ACC112 (cell line): Measurements from ENCODE around the gene ST8SIA6.

ENCODE experiments used
- H2AFZ ChIP-seq: fragments of 200-600 bp; sonication (generic); one replicate; pipeline ENCODE4 v1.6.0; 2017; ENCODE audit warnings: antibody characterized with exemption, low read length; ENCODE audit not compliant: unreplicated experiment
- H3K27ac ChIP-seq: fragments of 200-600 bp; sonication (generic); 2 replicates; pipeline ENCODE4 v1.5.1; 2014; ENCODE audit warnings: low read depth, mild to moderate bottlenecking, antibody characterized with exemption, low read length, moderate library complexity
- H3K27me3 ChIP-seq: fragments of 200-600 bp; sonication (generic); 2 replicates; pipeline ENCODE4 v1.6.1; 2014; ENCODE audit warnings: mild to moderate bottlenecking, antibody characterized with exemption, low read length, moderate library complexity, mixed read lengths; ENCODE audit not compliant: insufficient read depth
- H3K36me3 ChIP-seq: fragments of 200-600 bp; sonication (generic); 2 replicates; pipeline ENCODE4 v1.6.1; 2016; ENCODE audit warnings: mild to moderate bottlenecking, antibody characterized with exemption, low read length, moderate library complexity, mixed read lengths; ENCODE audit not compliant: insufficient read depth
- H3K4me1 ChIP-seq: fragments of 200-600 bp; sonication (generic); one replicate; pipeline ENCODE4 v1.6.1; 2016; ENCODE audit warnings: low read length, mixed read lengths; ENCODE audit not compliant: insufficient read depth, unreplicated experiment, control insufficient read depth
- H3K4me3 ChIP-seq: fragments of 200-600 bp; sonication (generic); 2 replicates; pipeline ENCODE4 v1.5.1; 2014; ENCODE audit warnings: mild to moderate bottlenecking, low read depth, low read length
- H3K79me2 ChIP-seq: fragments of 200-600 bp; sonication (generic); one replicate; pipeline ENCODE4 v1.6.0; 2016; ENCODE audit warnings: low read length; ENCODE audit not compliant: control insufficient read depth, unreplicated experiment, insufficient read depth

Gene ST8SIA6

DNA sequence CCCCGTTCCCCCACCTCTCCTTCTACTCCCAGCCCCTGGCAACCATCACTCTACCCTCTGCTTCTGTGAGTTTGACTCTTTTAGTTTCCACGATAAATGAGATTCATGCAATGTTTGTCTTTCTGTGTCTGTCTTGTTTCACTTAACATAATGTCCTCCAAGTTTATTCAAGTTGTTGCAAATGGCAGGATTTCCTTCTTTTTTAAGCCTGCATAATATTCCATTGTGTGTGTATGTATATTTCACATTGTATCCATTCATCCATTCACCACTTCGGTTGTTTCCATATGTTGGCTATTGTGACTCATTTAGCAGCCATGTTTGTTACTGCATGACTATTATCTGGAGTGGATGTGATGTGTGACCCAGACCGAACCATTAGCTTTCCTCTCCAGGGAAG, 162.0 kb downstream of the ST8SIA6 start:
- Histone ChIP-seq H3K79me2 (no peaks in the 10 kb centered on the region), H3K27me3 (peaks cover 32% of the 10 kb centered on the region), H2AFZ (no peak overlapping the region), H3K36me3 (no peaks in the 10 kb centered on the region), H3K4me3 (no peak overlapping the region), H3K4me1 (no peaks in the 10 kb centered on the region), H3K27ac (no peak overlapping the region)

GRCh38 chr10:17290226-17290625, 164.2 kb downstream of the ST8SIA6 start:
- Histone ChIP-seq H3K27me3 (peaks cover 47% of the 10 kb centered on the region), H3K36me3 (no peaks in the 10 kb centered on the region), H3K4me3 (no peak overlapping the region), H3K79me2 (no peaks in the 10 kb centered on the region), H2AFZ (no peak overlapping the region), H3K27ac (no peak overlapping the region), H3K4me1 (no peaks in the 10 kb centered on the region)

DNA sequence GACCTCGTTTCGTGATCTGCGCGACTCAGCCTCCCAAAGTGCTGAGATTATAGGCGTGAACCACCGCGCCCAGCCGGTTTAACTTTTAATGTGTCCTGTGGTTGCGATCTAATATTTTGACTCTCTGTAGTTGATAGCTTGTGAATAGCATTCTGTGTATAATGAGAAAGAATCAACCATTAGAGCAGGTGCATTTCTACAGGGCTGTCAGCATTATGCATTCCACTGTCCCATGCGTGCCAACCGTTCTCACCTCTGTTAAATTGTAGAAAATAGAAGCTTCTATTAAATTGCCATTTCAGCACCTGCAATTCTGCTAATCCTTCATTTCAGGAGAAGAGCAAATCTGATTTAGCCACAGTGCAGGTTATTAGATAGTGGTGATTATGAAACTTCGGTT, 164.6 kb downstream of the ST8SIA6 start:
- no peaks in the 10 kb centered on the region for H3K79me2 ChIP-seq
- H3K27me3 ChIP-seq: peaks cover 47% of the 10 kb centered on the region
- no peak overlapping the region for H2AFZ ChIP-seq
- H3K4me3 ChIP-seq: no peak overlapping the region
- no peaks in the 10 kb centered on the region for H3K4me1 ChIP-seq
- no peak overlapping the region for H3K27ac ChIP-seq
- H3K36me3 ChIP-seq: no peaks in the 10 kb centered on the region

- Histone ChIP-seq H3K27ac (no peak overlapping the region), H3K4me3 (no peak overlapping the region), H2AFZ (no peak overlapping the region), H3K79me2 (no peaks in the 10 kb centered on the region), H3K36me3 (no peaks in the 10 kb centered on the region), H3K4me1 (no peaks in the 10 kb centered on the region), H3K27me3 (peaks cover 48% of the 10 kb centered on the region)
Measured at GRCh38 chr10:17286562-17287550, 167.5 kb downstream of the ST8SIA6 start.

- Histone ChIP-seq H3K27ac (no peak overlapping the region), H3K79me2 (no peaks in the 10 kb centered on the region), H2AFZ (no peak overlapping the region), H3K36me3 (no peaks in the 10 kb centered on the region), H3K4me3 (no peak overlapping the region), H3K4me1 (no peaks in the 10 kb centered on the region), H3K27me3 (peaks cover 20% of the 10 kb centered on the region)
Measured at GRCh38 chr10:17282311-17282710, 172.1 kb downstream of the ST8SIA6 start.

DNA sequence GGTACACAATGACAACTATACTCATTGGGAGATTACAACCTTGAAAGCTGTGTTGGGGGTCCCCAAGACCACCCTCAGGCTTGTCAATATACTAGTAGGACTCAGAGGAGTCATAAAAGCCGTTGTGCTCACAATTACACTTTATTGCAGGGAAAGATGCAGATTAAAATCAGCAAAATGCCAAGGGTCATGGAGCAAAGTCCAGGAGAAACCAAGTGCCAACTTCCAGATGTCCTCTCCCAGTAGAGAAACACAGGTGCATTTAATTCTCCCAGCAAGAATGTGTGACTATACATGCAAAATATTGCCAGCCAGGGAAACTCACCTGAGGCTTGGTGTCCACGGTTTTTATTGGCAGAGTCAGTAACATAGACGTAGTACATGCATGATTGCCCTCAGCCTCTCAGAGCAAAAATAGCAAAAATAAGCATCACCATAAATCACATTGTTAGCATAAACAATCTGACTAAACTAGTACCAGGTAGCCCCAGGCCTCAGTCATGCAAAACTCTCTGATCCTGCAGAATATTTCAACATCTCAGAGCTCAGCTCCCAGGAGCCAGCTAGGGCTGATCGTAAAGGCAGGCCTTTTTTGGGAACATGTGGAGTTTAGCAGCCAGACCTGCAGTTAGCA, 175.7 kb downstream of the ST8SIA6 start:
- H3K4me3 ChIP-seq: no peak overlapping the region
- no peak overlapping the region for H3K27ac ChIP-seq
- H3K36me3 ChIP-seq: no peaks in the 10 kb centered on the region
- H2AFZ ChIP-seq: no peak overlapping the region
- H3K4me1 ChIP-seq: no peaks in the 10 kb centered on the region
- H3K79me2 ChIP-seq: no peaks in the 10 kb centered on the region
- peaks cover 6% of the 10 kb centered on the region; the same call in 1 of the 2 replicates for H3K27me3 ChIP-seq

DNA sequence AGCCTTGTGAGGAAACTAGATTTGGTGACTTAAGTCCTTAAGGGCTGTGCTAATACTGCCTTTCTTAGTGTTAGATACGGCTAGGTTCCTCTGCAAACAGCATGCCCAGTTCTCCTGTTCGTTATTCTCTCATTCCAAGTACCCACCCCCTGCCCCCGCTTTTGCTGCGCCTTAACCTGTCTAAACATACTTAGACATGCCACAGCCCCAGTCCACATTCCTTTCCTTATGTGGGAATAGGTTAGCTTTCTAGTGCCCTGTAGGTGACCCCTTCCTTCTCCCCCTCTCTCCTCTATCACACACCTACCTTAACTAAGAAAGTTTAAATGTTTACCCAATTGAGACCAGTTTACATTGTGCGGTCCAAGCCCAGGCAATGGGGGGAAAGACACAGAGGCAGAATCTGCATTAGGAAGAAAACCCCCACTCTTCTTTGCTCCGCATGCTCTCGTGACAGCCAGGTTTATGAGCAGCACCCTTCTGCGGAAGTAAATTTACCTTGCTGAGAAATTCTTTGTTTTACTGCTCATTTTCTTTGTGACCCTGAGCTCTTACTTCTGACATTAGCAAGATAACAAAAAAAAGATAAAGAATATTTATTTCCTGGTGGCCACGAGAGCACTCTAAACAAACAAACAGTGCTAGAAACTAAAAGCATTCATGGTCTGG, 177.5 kb downstream of the ST8SIA6 start:
- no peaks in the 10 kb centered on the region for H3K79me2 ChIP-seq
- H3K4me1 ChIP-seq: no peaks in the 10 kb centered on the region
- no peak overlapping the region for H2AFZ ChIP-seq
- H3K27ac ChIP-seq: no peak overlapping the region
- H3K36me3 ChIP-seq: no peaks in the 10 kb centered on the region
- no peaks in the 10 kb centered on the region for H3K27me3 ChIP-seq
- H3K4me3 ChIP-seq: no peak overlapping the region

DNA sequence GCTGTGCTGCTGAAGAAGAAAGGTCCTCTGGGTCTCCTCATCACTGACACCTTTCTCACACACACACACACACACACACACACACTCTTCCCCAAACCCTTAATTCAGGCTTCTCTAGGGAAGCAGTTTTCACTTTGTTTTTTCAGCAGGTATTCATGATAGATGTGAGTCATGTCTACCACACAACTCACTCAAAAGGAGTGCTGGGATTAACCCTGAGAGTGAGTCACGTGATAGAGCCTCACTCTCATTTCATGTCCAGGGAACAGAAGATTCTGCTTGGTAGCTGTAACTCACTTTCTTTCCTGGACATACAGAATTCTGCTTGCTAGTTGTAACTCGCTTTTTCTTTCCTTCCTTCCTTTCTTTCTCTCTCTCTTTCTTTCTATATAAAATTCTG, 181.0 kb downstream of the ST8SIA6 start:
- H3K4me3 ChIP-seq: no peak overlapping the region
- no peak overlapping the region for H3K27ac ChIP-seq
- no peaks in the 10 kb centered on the region for H3K36me3 ChIP-seq
- no peak overlapping the region for H2AFZ ChIP-seq
- H3K79me2 ChIP-seq: no peaks in the 10 kb centered on the region
- H3K27me3 ChIP-seq: peaks cover 7% of the 10 kb centered on the region
- no peaks in the 10 kb centered on the region for H3K4me1 ChIP-seq

DNA sequence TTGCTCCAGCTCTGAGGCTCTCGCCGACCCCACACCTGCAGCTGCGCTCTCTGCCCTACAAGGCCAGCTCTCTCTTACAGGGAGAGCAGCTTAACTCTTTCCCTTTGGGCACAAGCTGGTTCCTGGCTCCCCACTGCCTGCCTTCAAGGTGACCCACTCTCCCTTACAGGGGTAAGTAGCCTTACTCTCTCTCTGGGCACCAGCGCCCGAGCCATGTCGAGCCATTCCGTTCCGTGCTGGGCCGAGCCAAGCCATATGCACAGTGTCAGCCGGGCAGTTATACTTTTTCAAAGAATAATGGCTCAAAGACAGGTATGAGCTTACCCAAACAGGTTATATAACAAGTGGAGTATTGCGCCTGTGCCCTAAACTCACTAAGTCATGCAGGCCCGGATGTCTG, 181.7 kb downstream of the ST8SIA6 start:
- no peak overlapping the region for H2AFZ ChIP-seq
- H3K27ac ChIP-seq: no peak overlapping the region
- H3K27me3 ChIP-seq: peaks cover 15% of the 10 kb centered on the region
- no peaks in the 10 kb centered on the region for H3K36me3 ChIP-seq
- H3K4me3 ChIP-seq: no peak overlapping the region
- H3K4me1 ChIP-seq: no peaks in the 10 kb centered on the region
- H3K79me2 ChIP-seq: no peaks in the 10 kb centered on the region
